ENCODE results near the gene NRSN1.

GRCh38 chr6:24147511-24148153 lies 21.6 kb downstream of the NRSN1 start:
- no peak for TF ChIP-seq POLR2A (IDR thresholded peaks at IDR 0.05)
- TF ChIP-seq CTCF (IDR thresholded peaks at IDR 0.05), result no peak
